Lung (tissue), 12 donors: Measurements from ENCODE around the gene KCNB1. TPM values are rescaled to one million over a fixed set of nuclear protein-coding genes. Genes with fewer than 3 reads are reported as not detected.
A peak's percentile ranks its signal among the peaks of the same experiment; 100 is the strongest.

Experiments used
- ATAC-seq: fragments of 200-7000 bp; cut with Tn5 transposase; one replicate; pipeline ENCODE4 v1.9.1; 2020; ENCODE audit warnings: moderate number of reproducible peaks; ENCODE audit not compliant: insufficient read depth, low FRiP score
- DNase-seq, 3 donors: peaks; one replicate each; pipeline ENCODE4 v3.0.0-alpha.2; 2013 to 2017
- H3K27ac ChIP-seq, 2 donors: one replicate each; pipeline ENCODE4 v1.5.1; 2013; ENCODE audit warnings: mild to moderate bottlenecking in 2 of 2, moderate library complexity in 2 of 2, control low read depth in 1 of 2, inconsistent platforms in 1 of 2, low read depth in 1 of 2, low read length in 1 of 2
- H3K27me3 ChIP-seq, 3 donors: one replicate each; pipeline ENCODE4 v1.5.1; 2013; ENCODE audit warnings: low read length in 2 of 3; ENCODE audit not compliant: control insufficient read depth in 3 of 3, insufficient read depth in 3 of 3
- H3K36me3 ChIP-seq, 4 donors: one replicate each; pipeline ENCODE4 v1.5.1; 2013; ENCODE audit warnings: low read length in 4 of 4, mild to moderate bottlenecking in 1 of 4, moderate library complexity in 1 of 4; ENCODE audit not compliant: control insufficient read depth in 4 of 4, insufficient read depth in 4 of 4
- H3K4me1 ChIP-seq, 5 donors: one replicate each; pipeline ENCODE4 v1.5.1; 2013; ENCODE audit warnings: low read length in 5 of 5, mild to moderate bottlenecking in 2 of 5, moderate library complexity in 1 of 5; ENCODE audit not compliant: control insufficient read depth in 5 of 5, insufficient read depth in 5 of 5
- H3K4me3 ChIP-seq: one replicate; pipeline ENCODE4 v1.5.1; 2013; ENCODE audit warnings: mild to moderate bottlenecking, control low read depth, moderate library complexity
- H3K9ac ChIP-seq, 2 donors: one replicate each; pipeline ENCODE4 v1.5.1; 2013; ENCODE audit warnings: low read length in 2 of 2, control low read depth in 1 of 2; ENCODE audit not compliant: insufficient read depth in 1 of 2
- H3K9me3 ChIP-seq, 4 donors: one replicate each; pipeline ENCODE4 v1.5.1; 2013; ENCODE audit warnings: low read length in 3 of 4, mild to moderate bottlenecking in 1 of 4, moderate library complexity in 1 of 4; ENCODE audit not compliant: control insufficient read depth in 4 of 4, insufficient read depth in 3 of 4
- WGBS, 2 donors: extraction: QIAGEN DNeasy Blood & Tissue Kit; methylation state at CpG; one replicate each; pipeline ENCODE4 v1.1.7; 2013; 5-methylcytosine and 5-hydroxymethylcytosine counted together
- polyA plus RNA-seq, 2 donors: library from polyadenylated mRNA; stranded (reverse); fragments of 200-250 nt; gene quantifications; one replicate each; pipeline ENCODE4 v1.2.1, GENCODE V29; 2013
- total RNA-seq, 2 donors: library from RNA; depleted of rRNA in 1 of 2; stranded (reverse); fragments of >200 nt in 1 of 2; gene quantifications; one replicate each; pipeline ENCODE4 v1.2.1, GENCODE V29; 2014 to 2021
- TF ChIP-seq, protein P1 (sequence below): IDR thresholded peaks from 2 replicates; pipeline ENCODE4 v1.5.1; 2012; ENCODE audit warnings: mild to moderate bottlenecking; ENCODE audit errors: control extremely low read depth, extremely low read depth
- donor health status: control.
- donor health status: control.
- donor health status: Bipolar disorder and iron deficiency.
- donor health status: healthy.
- donor health status: DM: yes; HTN: yes; CAD: no.

Gene KCNB1
- total and polyA plus RNA-seq, 4 donors: 0.11 to 1.0 (median 0.57) TPM

GRCh38 chr20:49330701-49331615, 151.5 kb downstream of the KCNB1 start:
- H3K9me3 ChIP-seq: no peaks in the 10 kb centered on the region
- TF ChIP-seq, protein P1, sequence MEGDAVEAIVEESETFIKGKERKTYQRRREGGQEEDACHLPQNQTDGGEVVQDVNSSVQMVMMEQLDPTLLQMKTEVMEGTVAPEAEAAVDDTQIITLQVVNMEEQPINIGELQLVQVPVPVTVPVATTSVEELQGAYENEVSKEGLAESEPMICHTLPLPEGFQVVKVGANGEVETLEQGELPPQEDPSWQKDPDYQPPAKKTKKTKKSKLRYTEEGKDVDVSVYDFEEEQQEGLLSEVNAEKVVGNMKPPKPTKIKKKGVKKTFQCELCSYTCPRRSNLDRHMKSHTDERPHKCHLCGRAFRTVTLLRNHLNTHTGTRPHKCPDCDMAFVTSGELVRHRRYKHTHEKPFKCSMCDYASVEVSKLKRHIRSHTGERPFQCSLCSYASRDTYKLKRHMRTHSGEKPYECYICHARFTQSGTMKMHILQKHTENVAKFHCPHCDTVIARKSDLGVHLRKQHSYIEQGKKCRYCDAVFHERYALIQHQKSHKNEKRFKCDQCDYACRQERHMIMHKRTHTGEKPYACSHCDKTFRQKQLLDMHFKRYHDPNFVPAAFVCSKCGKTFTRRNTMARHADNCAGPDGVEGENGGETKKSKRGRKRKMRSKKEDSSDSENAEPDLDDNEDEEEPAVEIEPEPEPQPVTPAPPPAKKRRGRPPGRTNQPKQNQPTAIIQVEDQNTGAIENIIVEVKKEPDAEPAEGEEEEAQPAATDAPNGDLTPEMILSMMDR: no peak
- H3K4me1 ChIP-seq: no peaks in the 10 kb centered on the region
- DNase-seq (no peak), ATAC-seq (no peak)
- WGBS, 2 donors: 82 to 88% methylated on average over 3 of the region's 3 CpGs
- H3K4me3 ChIP-seq: no peak overlapping the region
- no peak overlapping the region for H3K27ac ChIP-seq
- no peak overlapping the region for H3K9ac ChIP-seq
- peaks cover 0 to 5% (median 0%) of the 10 kb centered on the region in 3 donors for H3K27me3 ChIP-seq
- no peaks in the 10 kb centered on the region for H3K36me3 ChIP-seq

GRCh38 chr20:49328790-49329189, 153.7 kb downstream of the KCNB1 start:
- Histone ChIP-seq H3K9me3 (no peaks in the 10 kb centered on the region), H3K36me3 (no peaks in the 10 kb centered on the region), H3K4me1 (peaks cover 0 to 3% (median 0%) of the 10 kb centered on the region in 5 donors), H3K27me3 (peaks cover 0 to 8% (median 0%) of the 10 kb centered on the region in 3 donors), H3K27ac (no peak overlapping the region), H3K4me3 (no peak overlapping the region), H3K9ac (no peak overlapping the region)
- TF ChIP-seq, protein P1: no peak
- DNase-seq (no peak), ATAC-seq (no peak)

- TF ChIP-seq, protein P1: no peak
- WGBS, 2 donors: 41 to 64% methylated on average over 10 of the region's 10 CpGs
- no peak overlapping the region for H3K4me3 ChIP-seq
Observed at GRCh38 chr20:49326026-49326425, 156.4 kb downstream of the KCNB1 start.

More at GRCh38 chr20:49326026-49326425, 156.4 kb downstream of the KCNB1 start:
- DNase-seq (peak in 2 of 3 donors; percentile 51 to 58), ATAC-seq (no peak)
- no peaks in the 10 kb centered on the region for H3K36me3 ChIP-seq
- H3K9ac ChIP-seq: no peak overlapping the region
- H3K9me3 ChIP-seq: no peaks in the 10 kb centered on the region
- H3K4me1 ChIP-seq: peaks cover 0 to 3% (median 0%) of the 10 kb centered on the region in 5 donors
- H3K27ac ChIP-seq: no peak overlapping the region
- peaks cover 0 to 12% (median 3%) of the 10 kb centered on the region in 3 donors for H3K27me3 ChIP-seq
